HG02840 (cell line): Measurements from ENCODE around the gene ARSI.

Experiments
- ATAC-seq: cut with Tn5 transposase; IDR thresholded peaks from one replicate; pipeline ENCODE4 v1.9.1; 2021; ENCODE audit warnings: mild to moderate bottlenecking, moderate library complexity, moderate number of reproducible peaks; ENCODE audit not compliant: unreplicated experiment, low FRiP score

Gene ARSI

DNA sequence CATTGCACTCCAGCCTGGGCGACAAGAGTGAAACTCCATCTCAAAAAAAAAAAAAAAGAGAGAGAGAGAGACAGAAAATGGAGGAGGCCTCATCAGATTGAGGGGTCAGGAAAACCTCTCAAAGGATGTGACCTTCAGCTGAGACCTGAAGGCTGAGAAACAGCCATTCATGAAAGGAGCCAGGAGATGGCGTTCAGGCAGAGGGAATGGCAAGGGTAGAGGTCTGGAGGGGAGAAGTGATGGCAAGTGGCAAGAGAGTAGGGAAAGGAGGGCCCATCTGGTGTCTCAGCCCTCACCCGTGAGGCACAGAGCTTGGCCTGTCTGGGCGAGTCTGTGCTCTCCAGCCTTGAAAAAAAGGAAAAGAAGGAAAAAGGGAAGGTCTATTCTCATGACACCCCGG lies 30.2 kb downstream of the ARSI start:
- ATAC-seq, result no peak

DNA sequence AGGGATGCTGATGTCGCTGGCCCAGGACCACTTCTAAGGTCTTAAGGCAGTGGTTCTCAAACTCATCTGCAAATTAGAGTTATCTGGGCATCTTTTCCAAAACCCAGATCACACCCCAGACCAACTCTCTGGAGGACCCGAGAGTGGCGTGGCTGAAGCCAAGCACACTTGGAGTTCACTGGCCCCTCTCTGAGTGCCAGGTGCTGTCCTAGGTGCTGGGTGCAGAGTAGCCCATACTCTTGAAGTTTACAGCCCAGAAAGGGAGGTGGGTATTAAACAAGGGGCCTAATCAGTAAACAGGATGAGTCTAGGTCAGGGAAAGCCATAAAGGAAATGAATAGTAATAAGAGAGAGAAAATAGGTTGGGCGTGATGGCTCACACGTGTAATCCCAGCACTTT lies 30.8 kb downstream of the ARSI start:
- no peak for ATAC-seq

DNA sequence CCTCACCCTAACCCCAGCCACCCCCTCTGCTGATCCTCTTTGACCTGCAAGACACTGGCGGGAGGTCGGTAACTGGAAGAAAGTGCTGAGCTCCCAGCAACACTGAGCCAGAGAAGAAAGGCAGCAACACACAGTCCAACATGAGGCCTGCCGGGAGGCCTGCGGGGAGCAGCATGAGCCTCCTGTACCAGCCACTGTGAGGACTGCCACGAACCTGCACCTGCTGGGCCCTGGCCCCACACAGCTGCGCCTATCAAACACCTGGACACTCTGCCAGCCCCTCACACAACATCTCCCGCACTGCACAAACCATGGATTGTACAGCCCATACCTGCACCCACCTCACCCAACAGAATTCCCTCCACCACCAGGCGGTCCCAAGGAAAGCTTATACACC lies 31.4 kb downstream of the ARSI start:
- no peak for ATAC-seq

DNA sequence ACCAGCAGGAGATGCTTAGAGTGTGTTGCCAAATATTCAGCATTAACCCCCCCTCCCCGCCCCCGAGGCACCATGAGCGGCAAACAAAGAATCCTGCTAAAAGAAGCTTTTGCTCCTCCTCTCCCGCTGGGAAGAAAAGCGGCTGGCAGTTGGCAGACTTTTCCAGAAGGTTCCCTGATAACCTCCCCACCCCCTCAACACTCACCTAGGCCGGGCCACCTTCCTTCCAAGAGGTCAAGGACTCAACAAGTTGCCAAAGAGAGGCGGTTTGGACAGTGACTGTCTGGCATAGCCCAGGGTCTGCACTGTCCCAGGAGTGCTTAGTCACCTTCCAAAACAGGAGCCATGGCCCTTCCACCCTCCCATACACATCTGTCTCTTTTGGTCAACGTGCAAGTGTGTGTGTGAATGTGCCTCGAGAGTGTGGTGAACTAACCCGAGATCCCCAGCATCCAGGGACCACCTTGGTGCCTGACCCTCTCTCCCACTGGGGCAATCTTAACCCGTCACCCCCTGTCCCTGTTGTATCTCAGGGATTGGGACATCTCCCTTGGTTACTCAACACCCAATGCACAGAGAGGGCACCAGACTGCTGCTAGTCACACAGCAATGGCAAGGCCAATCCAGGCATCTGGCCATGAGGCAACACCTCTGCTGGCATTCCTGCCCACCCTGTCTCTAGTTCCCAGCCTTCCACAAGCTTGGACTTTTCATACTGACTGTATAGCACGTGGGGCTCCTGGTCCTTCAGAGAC lies 32.0 kb downstream of the ARSI start:
- ATAC-seq, result no peak

DNA sequence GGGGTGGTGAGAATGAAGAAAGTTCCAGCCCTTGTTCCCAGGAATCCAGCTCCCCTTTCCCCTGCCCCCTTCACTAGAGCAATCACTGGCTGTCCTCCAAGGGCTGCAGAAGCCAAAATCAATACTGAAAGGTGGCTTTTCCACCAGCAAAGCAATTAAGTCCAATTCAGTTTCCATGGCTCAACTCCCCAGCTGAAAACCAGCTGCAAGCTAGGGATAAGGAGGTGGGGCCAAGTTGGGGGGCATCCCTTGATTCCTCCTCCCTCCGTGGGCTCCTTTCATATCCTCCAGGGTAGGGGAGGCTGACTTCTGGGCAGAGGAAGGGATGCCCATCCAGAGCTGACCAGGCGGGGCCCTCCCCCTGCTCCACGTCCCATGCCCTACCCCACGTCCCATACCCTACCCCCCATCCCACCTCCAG lies 35.8 kb downstream of the ARSI start:
- no peak for ATAC-seq

DNA sequence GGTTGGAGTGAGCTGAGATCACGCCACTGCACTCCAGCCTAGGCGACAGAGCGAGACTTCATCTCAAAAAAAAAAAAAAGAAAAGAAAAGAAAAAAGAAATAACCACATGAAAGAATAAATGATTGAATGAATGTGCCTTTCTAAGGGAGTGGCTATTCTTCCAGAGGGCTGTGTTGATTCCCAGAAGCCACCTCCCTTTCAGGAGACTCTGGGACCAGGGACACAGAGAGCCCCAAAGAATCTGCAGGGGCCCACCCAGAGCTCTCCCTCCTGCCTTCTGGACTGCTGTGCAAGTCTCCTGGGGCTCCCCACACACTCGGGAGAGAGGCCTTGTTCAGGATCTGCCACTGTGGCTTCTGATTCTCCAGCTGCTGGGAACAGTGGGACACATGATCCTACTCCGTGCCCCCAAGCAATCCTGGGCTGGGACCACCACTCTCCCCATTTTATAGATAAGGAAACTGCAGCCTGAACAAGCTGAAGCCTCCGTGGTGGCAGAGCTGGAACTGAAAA lies 36.8 kb downstream of the ARSI start:
- no peak for ATAC-seq

DNA sequence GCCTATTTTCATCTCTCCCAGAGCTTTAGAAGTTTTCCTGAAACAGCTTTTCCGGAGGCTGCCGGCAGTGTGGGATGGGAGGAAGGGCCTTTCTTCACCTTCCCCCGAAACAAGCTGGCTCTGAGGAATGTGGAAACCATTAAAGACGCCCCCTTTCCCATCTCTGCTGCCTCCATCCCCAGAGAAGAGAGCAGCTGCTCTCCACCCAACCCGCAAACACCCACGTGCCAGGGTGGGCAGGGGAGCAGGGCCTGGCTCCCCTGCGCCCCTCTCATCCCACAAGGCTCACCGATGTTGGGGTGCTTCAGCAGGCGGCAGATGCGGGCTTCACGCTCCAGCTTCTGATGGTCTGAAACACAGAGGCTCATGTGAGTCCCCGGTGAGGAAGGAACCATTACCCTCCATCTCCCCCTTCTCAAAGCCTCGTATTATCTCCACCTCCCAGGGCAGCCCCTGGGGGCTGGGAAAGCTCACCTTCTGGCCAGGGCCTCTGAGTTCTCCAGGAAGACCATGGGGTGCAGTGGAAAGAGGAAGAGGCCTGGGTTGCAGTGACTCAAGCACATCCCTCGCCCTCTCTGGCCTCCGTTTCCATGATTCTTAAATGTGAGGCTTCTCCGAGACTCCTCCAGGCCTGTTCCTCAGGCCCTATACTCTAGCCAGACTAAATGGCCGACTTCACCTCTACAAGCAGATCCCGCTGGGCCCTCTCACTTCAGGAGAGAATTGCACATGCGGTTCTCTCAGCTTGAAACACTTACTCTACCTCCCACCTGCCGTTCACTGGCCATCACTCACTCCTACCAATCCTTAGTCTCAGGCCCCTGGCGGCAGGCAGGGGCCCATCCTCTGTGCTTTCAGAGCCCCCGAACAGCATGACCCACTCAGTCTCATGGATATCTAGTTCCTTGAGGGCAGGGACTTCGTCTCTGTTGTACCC lies 37.8 kb downstream of the ARSI start:
- ATAC-seq, result no peak

DNA sequence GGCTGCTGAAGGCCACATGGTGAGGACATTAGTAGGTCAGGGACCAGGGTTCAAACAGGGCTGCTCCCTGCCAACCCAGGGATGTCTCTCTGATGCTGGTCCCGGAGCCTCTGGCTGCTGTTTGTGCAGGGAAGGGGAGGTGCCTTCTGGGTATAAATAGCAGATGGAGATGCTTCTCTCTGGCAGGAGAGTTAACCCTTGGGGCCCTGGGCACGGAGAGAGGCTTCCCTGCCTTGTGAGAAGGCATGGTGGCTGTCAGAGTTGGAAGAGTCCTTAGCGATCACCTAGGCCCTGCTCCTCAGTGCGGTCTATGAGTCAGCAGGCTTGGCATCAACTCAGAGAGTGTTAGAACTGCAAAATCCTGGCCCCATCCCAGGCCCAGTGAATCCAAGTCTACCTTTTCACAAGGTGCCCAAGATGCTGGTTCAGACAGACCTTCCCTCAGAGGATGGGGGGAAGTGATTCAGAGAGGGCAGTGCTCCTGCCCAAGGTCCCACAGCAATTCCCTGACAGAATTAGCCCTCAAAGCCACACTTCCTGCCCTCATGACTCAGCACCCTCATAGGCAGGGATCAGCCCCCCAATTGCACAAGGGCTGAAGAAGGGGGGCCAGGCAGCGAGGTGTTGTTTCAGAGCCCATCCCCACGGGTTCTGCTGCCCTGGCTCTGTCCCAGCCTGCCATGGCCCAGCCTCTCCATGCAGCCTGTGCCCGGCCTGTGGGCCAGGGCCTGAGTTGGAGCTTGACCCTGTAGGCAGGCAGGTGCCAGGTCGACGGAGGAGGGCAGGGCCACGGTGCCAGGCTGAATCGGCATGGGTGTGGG lies 38.7 kb downstream of the ARSI start:
- ATAC-seq, result no peak

DNA sequence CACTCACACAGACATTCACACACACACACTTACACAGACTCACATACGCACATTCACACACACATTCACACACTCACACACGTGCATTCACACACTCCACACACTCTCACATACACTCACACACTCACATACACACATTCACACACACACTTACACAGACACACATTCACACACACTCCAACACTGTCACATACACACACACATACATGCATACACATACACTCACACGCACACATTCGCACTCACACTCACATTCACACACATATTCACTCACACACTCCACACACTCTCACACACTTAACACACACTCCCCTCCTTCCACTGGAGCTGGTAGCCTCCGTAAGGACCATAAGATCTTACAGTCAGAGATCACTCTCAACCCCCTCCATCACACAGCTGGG lies 39.3 kb downstream of the ARSI start:
- no peak for ATAC-seq

DNA sequence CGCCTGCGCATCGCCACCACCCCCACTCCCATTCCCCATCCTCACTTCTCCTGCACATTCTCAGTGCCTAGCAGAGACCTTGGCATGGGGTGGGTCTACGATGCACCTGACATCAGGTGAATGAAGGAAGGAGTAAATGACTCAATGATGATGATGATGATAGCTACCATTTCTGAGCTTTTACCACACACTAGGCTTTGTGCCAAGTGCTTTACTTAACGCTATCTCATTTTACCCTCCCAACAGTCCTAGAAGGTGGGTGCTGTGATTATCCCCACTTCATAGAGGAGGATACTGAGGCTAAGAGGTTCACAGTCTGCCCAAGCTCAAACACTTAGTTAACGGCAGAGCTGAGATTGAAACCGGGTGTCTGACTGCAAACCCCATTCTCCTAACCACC lies 40.2 kb downstream of the ARSI start:
- ATAC-seq, result no peak

DNA sequence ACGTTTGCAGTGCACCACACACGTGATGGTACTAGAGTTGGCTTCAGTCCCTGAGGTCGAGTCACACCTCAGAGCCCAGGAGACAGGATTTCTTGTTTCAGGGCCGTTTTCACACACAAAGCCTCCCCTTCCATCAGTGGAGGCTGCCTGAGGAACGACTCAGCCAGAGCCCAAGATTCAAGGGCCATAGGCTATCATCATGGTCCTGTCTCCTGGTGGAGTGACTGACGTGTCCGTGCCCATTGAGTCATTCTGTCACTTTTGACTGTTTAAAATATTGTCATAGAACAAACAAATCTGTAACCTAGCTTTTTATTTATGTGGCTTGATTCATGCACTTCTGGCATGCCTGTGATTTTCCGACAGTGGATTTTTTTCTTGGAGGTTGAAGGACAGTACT lies 41.5 kb downstream of the ARSI start:
- no peak for ATAC-seq

DNA sequence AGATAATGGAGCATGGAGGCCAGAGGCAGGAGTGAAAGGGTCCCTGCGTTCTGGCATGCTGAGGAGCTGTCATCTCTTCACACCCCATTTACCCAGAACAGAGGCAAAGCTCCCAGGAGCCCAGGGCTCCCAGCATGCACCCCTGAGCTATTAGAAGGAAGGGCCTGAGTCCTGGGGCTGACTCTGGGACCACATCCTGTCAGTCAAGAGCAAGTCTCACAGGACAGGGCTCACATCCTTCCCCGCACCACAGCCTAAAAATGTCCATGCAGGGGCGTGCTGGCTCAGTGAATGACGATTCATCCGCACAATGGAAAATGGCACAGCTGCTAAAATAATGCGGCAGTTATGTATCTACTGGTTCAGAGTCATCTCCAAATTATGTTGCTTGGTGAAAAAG lies 44.6 kb downstream of the ARSI start:
- no peak for ATAC-seq

DNA sequence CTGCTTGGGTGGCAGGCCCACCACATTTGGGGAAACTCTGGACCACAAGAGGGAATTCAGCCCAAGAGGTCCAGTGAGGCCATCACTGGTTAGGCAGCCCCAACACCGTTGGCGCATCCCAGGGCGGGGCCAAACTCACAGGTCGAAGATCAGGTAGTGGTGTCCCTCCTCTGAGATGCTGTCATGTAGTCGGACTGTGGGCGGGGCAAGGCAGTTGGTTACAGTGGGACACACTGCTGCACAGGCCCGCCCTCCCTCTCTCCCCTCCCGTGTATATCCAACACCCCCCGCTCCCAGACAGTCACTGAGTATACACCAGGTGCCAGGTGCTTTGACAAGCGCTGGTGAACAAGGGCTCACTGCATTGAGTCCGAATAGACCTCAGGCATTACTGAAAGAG lies 45.3 kb downstream of the ARSI start:
- no peak for ATAC-seq

DNA sequence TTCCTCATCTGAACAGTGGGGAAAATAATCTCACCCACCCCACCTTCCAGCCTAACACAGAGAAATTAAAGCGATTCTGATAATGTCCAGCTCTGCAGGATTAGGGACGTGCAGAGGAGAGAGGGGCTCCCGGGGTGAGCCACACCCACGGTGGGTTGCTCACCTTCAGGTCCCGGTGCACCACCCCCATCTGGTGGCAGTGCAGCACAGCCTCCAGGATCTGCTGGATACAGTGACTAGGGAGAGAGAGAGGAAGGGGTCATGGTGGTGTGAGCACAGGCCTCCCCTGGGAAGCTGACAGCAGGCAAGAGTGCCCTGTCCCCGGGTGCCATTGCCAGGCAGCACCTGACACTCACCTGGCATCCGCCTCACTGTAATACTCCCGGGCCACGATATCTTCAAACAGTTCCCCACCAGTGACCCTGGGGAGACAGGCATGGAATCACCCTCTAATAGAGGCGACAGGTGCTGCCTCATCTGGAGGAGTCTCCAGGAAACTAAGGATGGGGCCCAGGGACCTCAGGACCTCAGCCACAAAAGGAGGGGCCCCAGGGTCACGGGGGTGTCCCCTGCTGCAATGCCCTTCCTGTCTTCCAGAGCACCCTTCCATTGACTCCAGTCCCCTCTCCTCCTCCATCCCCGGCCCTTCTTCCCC lies 46.2 kb downstream of the ARSI start:
- no peak for ATAC-seq

DNA sequence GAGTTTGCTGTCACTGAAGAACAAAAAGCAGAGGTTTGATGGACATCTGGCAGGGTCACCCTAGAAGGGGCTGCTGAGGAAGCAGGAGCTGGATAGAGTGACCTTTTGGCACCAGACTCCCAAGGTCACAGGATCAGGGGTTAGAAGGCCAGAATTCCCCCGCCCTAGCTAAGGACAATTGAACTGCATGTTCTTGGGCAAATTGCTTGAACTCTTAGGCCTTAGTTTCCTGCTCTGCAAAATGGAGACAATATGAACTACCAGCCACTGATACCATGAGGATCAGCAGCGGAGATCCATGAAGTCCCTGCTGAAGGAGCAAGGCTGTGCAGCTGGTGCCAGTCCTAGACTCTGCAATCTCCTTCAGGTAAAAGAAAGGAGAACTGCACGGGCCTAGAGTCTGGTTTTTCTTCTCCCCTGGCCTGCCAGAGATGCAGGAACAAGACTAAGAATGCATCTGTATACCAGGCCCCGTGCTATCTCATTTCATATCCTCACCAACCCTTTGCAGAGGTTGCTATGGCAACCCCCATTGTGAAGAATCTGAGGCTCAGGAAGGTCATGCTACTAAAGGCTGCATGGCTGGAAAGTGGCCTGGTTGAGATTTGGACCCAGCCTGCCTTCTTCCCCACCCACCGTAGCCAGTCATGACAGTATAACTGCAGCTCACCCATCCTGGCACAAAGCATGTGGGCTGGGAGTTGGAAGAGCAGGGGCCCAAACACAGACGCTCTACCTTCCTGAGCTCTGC lies 46.9 kb downstream of the ARSI start:
- ATAC-seq, result no peak

DNA sequence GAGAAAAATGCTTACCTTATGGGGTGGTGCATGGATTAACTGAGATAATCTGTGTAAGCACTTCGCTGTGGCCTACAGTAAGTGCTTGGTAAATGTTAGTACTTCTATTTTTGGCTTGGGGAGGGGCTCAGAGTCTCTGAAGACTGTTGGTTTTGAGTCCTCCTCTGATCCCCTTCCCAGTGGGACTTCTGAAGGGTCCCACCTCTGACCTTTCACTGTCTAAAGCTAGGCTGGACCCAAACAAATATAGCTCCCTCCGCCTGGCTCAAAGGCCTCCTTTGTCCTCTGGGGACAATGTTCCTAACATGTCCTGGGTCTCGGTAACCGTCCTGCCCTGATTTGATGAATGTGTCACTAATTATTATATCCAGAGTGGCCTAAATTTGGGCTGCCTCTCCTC lies 47.9 kb downstream of the ARSI start:
- ATAC-seq, result no peak

DNA sequence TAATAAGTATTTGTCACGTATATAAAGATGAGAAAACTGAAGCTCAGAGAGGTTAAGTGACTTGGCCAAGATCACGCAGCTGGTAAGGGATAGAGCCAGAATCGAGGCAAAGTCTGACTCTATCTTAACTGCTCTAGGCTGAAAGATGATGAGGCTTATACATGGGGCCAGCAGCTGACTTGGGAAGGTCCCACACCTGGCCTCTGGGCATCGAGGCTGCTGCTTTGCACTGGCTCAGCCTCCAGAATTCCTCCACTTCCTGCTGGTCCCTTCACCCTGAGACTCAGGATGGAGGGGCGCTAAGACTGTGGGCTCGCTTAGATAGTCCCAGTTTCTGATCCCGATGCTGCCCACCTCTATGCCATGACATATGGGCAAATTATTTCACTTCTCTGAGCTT lies 48.3 kb downstream of the ARSI start:
- no peak for ATAC-seq

DNA sequence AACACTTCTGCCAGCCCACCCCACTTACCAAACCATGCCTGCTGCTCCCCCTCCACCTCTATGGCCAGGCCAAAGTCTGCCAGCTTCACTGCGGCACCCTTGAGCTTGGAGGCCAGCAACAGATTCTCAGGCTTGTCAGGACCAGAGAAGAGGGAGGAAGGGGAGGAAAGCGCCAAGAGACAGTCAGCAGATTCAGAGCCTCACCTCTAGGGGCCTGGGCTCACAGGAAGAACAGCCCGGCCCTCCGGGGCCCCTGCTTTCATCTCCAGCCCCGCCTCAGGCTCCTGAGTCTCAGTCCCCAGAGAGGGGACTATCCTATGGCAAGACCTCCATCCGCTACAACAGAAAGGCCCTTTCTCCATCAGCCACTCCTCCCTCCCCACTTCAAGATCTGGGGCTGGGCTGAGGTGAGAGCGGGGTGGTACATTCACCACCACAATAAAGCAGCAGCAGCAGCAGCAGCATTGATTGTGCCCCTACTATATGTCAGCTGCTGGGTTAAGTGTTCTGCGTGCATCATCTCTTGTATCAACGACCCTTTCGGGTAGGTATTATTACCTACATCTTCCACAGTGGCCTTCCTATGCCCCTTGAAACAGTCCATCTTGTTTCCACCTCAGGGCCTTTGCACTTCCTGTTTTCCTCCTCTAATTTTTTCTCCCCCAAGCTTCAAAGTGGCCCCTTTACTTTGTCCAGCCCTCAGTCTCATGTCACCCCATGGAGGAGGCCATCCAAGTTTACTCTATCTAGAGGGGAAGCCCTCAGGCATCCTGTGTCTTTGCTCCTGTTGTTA lies 49.1 kb downstream of the ARSI start:
- ATAC-seq, result no peak

DNA sequence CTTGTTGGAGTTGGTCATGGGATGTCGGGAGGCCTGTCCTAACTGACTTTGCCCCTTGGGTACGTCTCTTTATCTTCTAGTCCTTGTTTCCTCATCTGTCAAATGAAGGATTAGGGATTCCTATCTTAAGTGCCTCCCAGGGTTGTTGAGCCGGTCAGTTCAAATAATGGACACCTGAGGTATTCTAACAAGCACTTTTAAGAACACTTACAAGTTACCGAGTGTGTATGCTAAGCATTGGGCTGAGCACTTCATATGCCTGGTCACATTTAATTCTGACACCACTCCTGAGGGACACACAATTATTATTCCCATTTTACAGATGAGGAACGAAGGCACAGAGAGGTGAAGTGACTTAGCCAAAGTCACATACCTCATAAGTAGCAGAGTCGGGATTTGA lies 50.2 kb downstream of the ARSI start:
- no peak for ATAC-seq
